GM10248 (cell line): ENCODE measurements around the gene OGT.
A peak's percentile ranks its signal among the peaks of the same experiment; 100 is the strongest.

ENCODE experiments used
- CTCF ChIA-PET: fragments of 300-600 bp; sonication (Branson Sonifier 250); formaldehyde crosslinking; extraction: SDS; loops from one replicate; lab custom pipeline; 2021; ENCODE audit warnings: antibody characterized with exemption; lab: Yijun Ruan, JAX
- POLR2A ChIA-PET: fragments of 350-650 bp; sonication (Branson Sonifier 250); formaldehyde crosslinking; extraction: SDS; loops from one replicate; lab custom pipeline; 2020; ENCODE audit warnings: antibody characterized with exemption; lab: Yijun Ruan, JAX
- DNase-seq: peaks from one replicate; pipeline ENCODE4 v3.0.0; 2012; ENCODE audit errors: extremely low spot score
- TF ChIP-seq, protein P1 (sequence below): IDR thresholded peaks from 2 replicates; pipeline ENCODE4 v1.5.1; 2012; ENCODE audit warnings: mild to moderate bottlenecking, low read depth; ENCODE audit errors: extremely low read depth, missing control alignments, control extremely low read depth

Gene OGT

DNA sequence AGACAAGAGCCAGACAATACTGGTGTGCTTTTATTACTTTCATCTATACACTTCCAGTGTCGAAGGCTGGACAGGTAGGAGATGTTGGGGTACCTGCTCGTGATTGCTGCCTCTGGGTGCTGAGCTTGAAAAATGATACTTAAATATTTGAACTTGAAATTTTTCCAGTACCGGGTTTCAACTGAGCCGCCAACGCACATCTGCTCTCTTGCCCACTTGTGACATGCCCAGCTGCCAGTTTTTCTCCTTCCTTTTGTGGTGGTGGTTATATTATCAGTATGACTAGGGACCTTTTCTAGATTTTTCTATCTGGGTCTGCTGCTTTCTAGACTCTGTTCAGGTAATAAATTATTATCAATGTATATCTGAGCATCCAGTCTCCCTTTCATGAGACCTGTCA is 3.4 kb downstream of the OGT start:
- TF ChIP-seq, protein P1, sequence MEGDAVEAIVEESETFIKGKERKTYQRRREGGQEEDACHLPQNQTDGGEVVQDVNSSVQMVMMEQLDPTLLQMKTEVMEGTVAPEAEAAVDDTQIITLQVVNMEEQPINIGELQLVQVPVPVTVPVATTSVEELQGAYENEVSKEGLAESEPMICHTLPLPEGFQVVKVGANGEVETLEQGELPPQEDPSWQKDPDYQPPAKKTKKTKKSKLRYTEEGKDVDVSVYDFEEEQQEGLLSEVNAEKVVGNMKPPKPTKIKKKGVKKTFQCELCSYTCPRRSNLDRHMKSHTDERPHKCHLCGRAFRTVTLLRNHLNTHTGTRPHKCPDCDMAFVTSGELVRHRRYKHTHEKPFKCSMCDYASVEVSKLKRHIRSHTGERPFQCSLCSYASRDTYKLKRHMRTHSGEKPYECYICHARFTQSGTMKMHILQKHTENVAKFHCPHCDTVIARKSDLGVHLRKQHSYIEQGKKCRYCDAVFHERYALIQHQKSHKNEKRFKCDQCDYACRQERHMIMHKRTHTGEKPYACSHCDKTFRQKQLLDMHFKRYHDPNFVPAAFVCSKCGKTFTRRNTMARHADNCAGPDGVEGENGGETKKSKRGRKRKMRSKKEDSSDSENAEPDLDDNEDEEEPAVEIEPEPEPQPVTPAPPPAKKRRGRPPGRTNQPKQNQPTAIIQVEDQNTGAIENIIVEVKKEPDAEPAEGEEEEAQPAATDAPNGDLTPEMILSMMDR = no peak
- ChIA-PET POLR2A (interaction anchor here (0.6 to 1.1 kb wide), 2 partner anchors 14 to 15 kb away, joined by 3 to 5 read pairs; no protein-coding TSS in a partner anchor), CTCF (no interaction called here)
- no peak for DNase-seq

DNA sequence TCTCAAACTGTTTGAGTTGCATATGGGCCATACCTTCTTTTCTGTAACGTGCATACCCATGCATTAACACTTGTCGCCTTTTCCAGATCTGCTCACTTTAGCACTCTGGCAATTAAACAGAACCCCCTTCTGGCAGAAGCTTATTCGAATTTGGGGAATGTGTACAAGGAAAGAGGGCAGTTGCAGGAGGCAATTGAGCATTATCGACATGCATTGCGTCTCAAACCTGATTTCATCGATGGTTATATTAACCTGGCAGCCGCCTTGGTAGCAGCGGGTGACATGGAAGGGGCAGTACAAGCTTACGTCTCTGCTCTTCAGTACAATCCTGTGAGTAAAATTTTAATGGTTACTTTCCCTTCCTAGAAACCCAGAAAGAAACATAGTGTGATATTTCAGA is 4.8 kb downstream of the OGT start:
- TF ChIP-seq, protein P1 = no peak
- ChIA-PET POLR2A (no interaction called here), CTCF (no interaction called here)
- no peak for DNase-seq

DNA sequence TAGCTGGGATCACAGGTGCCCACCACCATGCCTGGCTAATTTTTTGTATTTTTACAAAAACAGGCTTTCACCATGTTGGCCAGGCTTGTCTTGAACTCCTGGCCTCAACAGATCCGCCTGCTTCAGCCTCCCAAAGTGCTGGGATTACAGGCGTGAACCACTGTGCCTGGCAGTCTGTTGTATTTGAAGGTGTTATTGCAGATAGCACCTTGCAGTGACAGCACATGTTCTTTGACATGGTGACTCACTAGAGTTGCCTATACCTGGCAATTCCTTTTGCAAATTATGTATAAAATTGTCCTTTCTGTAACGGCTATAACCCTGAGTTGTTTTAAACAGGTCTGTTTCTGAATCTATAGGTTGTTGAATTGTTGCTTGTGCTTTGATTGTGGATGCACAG is 7.9 kb downstream of the OGT start:
- POLR2A ChIA-PET = no interaction called here

DNA sequence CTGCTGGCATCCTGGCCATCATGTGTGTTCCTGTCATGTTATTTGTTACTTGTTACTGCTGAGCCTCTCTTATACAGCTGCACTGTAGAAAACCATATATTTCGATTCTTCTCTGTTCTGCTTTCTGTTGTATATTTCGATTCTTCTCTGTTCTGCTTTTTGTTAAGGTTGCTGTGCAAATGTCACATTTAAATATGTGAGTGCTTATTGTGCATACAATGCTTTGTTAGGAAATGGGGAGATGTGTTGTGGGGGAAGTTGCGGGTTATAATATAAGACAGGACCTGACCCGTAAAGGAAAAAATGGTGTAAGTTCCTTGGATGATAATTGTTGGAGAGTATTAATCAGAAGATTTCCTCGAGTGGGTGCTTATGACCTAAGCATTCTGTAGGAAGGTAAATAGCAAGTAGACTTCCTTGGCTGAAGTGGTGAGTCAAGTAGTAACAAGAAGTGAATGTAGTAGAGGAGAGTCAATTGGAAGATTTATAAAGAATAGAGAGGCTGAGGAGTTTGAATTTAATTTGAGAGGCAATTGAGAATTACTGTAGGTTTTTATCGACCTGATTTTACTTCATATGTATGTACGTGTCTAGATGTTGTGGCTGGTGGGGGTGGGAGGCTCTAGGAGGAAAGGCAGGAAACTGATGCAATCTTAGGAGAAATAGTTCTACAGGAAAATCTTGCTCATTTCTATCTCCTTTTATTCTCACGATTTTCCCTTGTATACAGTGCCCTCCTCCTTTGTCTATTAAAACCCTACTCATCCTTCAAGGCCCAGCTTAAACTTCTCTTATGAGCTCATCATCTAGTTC is 8.5 kb downstream of the OGT start:
- TF ChIP-seq, protein P1 = no peak
- ChIA-PET CTCF (interaction anchor here (1.9 kb wide), 1 partner anchor 27 kb away, joined by 6 read pairs; no protein-coding TSS in a partner anchor), POLR2A (interaction anchor here (0.6 kb wide), 1 partner anchor 9 kb away, joined by 4 read pairs; the partner anchor contains the start of gene OGT)
- DNase-seq = peak; percentile 12

More for the DNA sequence above, 7.9 kb downstream of the OGT start:
- TF ChIP-seq, protein P1 = no peak
- DNase-seq = no peak
- CTCF ChIA-PET = no interaction called here

DNA sequence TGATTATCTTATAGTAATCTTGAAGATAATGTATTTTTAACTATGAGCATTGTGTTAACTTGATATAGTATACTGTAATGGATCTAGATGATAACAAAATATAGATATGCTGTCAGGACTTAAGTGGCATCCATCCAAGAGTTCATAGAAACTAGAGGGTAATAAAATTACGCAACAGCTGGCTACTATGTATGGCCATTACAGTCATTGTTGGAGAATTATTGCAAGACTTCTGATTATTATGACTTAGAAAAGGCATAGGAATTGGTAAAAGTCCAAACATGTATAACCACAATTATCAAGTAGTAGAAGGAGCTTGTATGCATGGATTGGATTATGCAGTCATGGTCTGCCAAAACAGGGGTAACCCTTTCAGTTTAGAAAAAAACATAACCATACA is 9.5 kb downstream of the OGT start:
- ChIA-PET POLR2A (interaction anchor here (1.0 kb wide), 1 partner anchor 16 kb away, joined by 8 read pairs; no protein-coding TSS in a partner anchor), CTCF (interaction anchor here (1.9 kb wide), 1 partner anchor 28 kb away, joined by 6 read pairs; no protein-coding TSS in a partner anchor)
- DNase-seq = no peak
- TF ChIP-seq, protein P1 = no peak

DNA sequence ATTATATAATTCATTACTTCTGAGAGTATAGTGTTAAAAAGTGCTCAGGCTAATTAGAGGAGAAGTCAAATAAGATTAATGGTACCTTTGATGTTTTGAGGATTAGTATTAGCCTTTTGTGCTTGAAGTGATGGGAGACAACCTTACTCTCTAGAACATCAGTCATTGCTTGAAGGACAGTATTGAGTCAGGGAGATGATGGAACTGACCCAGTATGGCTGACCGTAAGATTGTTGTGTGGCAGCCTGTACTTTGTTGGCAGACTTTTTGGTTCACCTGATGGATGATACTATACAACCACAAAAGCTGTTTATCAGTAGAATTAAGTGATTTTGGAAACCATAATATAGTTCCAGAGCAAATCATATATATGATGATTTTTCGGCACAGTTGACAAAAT is 9.9 kb downstream of the OGT start:
- POLR2A ChIA-PET = interaction anchor here (1.0 kb wide), 1 partner anchor 16 kb away, joined by 8 read pairs; no protein-coding TSS in a partner anchor

More for the DNA sequence above, 9.9 kb downstream of the OGT start:
- TF ChIP-seq, protein P1 = no peak
- DNase-seq = no peak
- CTCF ChIA-PET = interaction anchor here (1.9 kb wide), 1 partner anchor 28 kb away, joined by 6 read pairs; no protein-coding TSS in a partner anchor
